Measurements from ENCODE around the gene TF. TPM values are rescaled to one million over a fixed set of nuclear protein-coding genes. Genes with fewer than 3 reads are reported as not detected.

The TF gene
- total RNA-seq, 1 donor from 2014 or later = 2.8 TPM

GRCh38 chr3:133835418-133835743 lies 89.2 kb downstream of the TF start:
- TF ChIP-seq CTCF (IDR thresholded peaks at IDR 0.05) = no peak
- Histone ChIP-seq H3K27ac (no peak overlapping the region), H3K4me1 (no peaks in the 10 kb centered on the region), H3K4me3 (no peak overlapping the region), H3K9me3 (no peaks in the 10 kb centered on the region), H3K27me3 (ENCODE audit: low read depth) (no peaks in the 10 kb centered on the region), H3K36me3 (no peaks in the 10 kb centered on the region)
- no peak for DNase-seq
- ATAC-seq = no peak
- intact Hi-C loops (cut with DNase I) = no loop called here

- H3K27ac ChIP-seq = no peak overlapping the region
- H3K27me3 ChIP-seq (ENCODE audit: low read depth) = no peaks in the 10 kb centered on the region
- no peak overlapping the region for H3K4me3 ChIP-seq
- ATAC-seq (no peak), DNase-seq (no peak)
- TF ChIP-seq CTCF (IDR thresholded peaks at IDR 0.05) = no peak
- no peaks in the 10 kb centered on the region for H3K4me1 ChIP-seq
- intact Hi-C loops (cut with DNase I) = no loop called here
- no peaks in the 10 kb centered on the region for H3K9me3 ChIP-seq
- H3K36me3 ChIP-seq = no peaks in the 10 kb centered on the region
Measured at GRCh38 chr3:133835961-133836360, 89.8 kb downstream of the TF start.

GRCh38 chr3:133836497-133837158 lies 90.4 kb downstream of the TF start:
- DNase-seq (no peak), ATAC-seq (no peak)
- Histone ChIP-seq H3K27me3 (ENCODE audit: low read depth) (no peaks in the 10 kb centered on the region), H3K4me1 (no peaks in the 10 kb centered on the region), H3K9me3 (no peaks in the 10 kb centered on the region), H3K27ac (no peak overlapping the region), H3K4me3 (no peak overlapping the region), H3K36me3 (no peaks in the 10 kb centered on the region)
- intact Hi-C loops (cut with DNase I) = no loop called here
- TF ChIP-seq CTCF (IDR thresholded peaks at IDR 0.05) = no peak

GRCh38 chr3:133837487-133838295 lies 91.5 kb downstream of the TF start:
- no peak overlapping the region for H3K27ac ChIP-seq
- H3K36me3 ChIP-seq = no peaks in the 10 kb centered on the region
- no peak overlapping the region for H3K4me3 ChIP-seq
- H3K9me3 ChIP-seq = no peaks in the 10 kb centered on the region
- intact Hi-C loops (cut with DNase I) = no loop called here
- DNase-seq (no peak), ATAC-seq (no peak)
- TF ChIP-seq CTCF (IDR thresholded peaks at IDR 0.05) = no peak
- no peaks in the 10 kb centered on the region for H3K27me3 ChIP-seq (ENCODE audit: low read depth)
- no peaks in the 10 kb centered on the region for H3K4me1 ChIP-seq

- intact Hi-C loops (cut with DNase I) = no loop called here
- no peak for DNase-seq
- H3K4me1 ChIP-seq = no peaks in the 10 kb centered on the region
- no peak overlapping the region for H3K27ac ChIP-seq
- no peak for TF ChIP-seq CTCF (IDR thresholded peaks at IDR 0.05)
- no peaks in the 10 kb centered on the region for H3K27me3 ChIP-seq (ENCODE audit: low read depth)
- no peaks in the 10 kb centered on the region for H3K9me3 ChIP-seq
- H3K4me3 ChIP-seq = no peak overlapping the region
- ATAC-seq = no peak
- H3K36me3 ChIP-seq = no peaks in the 10 kb centered on the region
Measured at GRCh38 chr3:133838296-133838789, 92.2 kb downstream of the TF start.

Data from lower lobe of right lung (tissue), 2 donors.